SK-N-SH (cell line): ENCODE data around the gene BUB3.

Experiments
- ELF1 ChIP-seq: IDR thresholded peaks from 2 replicates; pipeline ENCODE4 v1.4.0; 2012
- MXI1 ChIP-seq: IDR thresholded peaks from 2 replicates; pipeline ENCODE4 v1.6.1; 2012; ENCODE audit warnings: mild to moderate bottlenecking, low read depth, low read length, improper control_type of control experiment
- POLR2AphosphoS5 ChIP-seq: IDR thresholded peaks from 2 replicates; pipeline ENCODE4 v1.6.1; 2012; ENCODE audit warnings: low read depth, low read length
- RAD21 ChIP-seq: IDR thresholded peaks from 2 replicates; pipeline ENCODE4 v1.6.1; 2012; ENCODE audit warnings: mild to moderate bottlenecking, low read length
- SIN3A ChIP-seq: IDR thresholded peaks from 2 replicates; pipeline ENCODE4 v1.6.1; 2012; ENCODE audit warnings: low read depth, mild to moderate bottlenecking, low read length, moderate library complexity, borderline replicate concordance
- TEAD4 ChIP-seq: IDR thresholded peaks from 2 replicates; pipeline ENCODE4 v1.4.0; 2012; ENCODE audit warnings: mild to moderate bottlenecking, borderline replicate concordance; ENCODE audit not compliant: insufficient read depth
- YY1 ChIP-seq: IDR thresholded peaks from 2 replicates; pipeline ENCODE4 v1.4.0; 2012; ENCODE audit warnings: low read depth, mild to moderate bottlenecking
- TF ChIP-seq, protein P1 (sequence below): fragments of 200-600 bp; sonication (generic); IDR thresholded peaks from 2 replicates; pipeline ENCODE4 v1.6.1; 2017; ENCODE audit warnings: antibody characterized with exemption, mild to moderate bottlenecking, moderate library complexity

DNA sequence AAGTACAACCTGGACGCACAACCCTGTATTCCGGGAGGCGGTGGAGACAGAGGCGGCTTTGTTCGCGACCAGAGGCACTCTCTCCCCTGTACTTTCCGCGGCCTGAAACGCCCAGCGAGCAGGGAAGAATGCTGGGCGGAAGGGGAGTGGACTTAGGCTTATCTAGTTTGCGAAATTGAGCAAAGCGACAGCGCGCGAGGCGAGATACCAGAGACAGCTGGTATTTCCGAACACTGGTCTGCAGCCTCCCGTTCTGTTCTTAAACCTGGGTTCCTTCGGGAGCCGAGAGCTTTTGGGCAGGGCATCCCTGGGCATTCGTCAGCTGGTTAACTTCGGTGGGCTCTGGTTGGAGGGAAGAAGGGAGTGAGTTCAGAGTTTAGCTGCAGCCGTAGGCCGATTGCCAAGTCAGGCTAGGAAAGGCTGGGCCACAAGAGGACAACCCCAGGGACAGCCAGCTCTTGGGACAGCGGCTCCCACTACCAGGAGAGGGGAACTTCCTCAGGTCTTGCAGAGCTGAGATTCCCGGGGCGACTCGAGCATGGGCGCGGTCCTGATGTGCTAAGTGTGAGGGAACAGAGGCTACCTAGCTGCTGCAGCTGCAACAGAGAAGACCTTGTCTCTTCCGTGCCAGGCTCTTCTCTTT is 14.6 kb upstream of the BUB3 start:
- TF ChIP-seq ELF1 (no peak), SIN3A (no peak), RAD21 (no peak), TEAD4 (no peak), POLR2AphosphoS5 (no peak), MXI1 (no peak), YY1 (no peak)
- TF ChIP-seq, protein P1, sequence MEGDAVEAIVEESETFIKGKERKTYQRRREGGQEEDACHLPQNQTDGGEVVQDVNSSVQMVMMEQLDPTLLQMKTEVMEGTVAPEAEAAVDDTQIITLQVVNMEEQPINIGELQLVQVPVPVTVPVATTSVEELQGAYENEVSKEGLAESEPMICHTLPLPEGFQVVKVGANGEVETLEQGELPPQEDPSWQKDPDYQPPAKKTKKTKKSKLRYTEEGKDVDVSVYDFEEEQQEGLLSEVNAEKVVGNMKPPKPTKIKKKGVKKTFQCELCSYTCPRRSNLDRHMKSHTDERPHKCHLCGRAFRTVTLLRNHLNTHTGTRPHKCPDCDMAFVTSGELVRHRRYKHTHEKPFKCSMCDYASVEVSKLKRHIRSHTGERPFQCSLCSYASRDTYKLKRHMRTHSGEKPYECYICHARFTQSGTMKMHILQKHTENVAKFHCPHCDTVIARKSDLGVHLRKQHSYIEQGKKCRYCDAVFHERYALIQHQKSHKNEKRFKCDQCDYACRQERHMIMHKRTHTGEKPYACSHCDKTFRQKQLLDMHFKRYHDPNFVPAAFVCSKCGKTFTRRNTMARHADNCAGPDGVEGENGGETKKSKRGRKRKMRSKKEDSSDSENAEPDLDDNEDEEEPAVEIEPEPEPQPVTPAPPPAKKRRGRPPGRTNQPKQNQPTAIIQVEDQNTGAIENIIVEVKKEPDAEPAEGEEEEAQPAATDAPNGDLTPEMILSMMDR: no peak
